ENCODE measurements around the gene PLXNB1.
"Not testable (repeated sequence)": the region's sequence is repeated elsewhere in the genome, so short reads cannot be mapped to it uniquely, and the experiment has no call there.

PLXNB1 gene

DNA sequence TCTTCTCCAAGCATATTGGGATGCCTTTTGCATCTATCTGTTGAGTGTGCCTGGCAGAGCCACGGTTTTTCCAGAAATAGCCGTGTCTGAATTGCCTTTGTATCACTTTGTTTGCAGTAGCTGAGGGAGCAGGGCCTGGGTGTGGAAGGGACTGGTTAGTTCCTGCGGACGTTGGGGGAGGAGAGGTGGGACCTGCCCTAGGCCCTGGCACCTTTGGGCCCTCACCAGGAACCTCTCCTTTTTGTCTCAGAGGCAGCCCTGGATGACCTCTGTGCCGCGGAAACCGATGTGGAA lies 35.3 kb upstream of the PLXNB1 start:
- DNase-seq, result no peak

DNA sequence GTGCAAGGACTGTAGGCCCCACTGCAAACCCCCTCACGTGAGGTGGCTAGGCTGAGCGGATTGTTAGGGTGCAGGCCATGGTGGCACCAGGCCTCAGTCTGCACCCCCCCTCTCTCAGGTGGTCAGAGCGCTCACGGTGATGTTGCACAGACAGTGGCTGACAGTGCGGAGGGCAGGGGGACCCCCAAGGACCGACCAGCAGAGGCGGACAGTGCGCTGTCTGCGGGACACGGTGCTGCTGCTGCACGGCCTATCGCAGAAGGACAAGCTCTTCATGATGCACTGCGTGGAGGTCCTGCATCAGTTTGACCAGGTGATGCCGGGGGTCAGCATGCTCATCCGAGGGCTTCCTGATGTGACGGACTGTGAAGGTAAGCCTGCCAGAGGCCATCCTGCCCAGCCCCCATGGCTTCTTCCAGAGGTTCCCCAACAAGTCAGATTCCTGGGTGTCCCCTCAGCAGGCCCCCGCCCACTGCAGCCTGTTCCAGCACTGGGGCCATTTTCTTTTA lies 34.9 kb upstream of the PLXNB1 start:
- DNase-seq, result no peak

DNA sequence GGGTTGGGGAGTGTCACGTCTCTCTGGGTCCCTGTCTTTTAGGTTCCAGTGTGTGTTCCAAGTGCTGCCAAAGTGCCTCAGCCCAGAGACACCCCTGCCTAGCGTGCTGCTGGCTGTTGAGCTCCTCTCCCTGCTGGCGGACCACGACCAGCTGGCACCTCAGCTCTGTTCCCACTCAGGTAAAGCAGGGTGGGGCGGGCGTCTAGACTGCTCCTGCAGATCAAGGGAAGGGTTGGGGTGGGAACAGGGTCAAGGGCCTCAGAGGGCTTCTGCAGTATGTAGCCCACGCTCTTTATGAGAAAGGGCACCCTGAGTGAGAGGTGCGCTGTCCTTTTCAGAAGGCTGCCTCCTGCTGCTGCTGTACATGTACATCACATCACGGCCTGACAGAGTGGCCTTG lies 33.8 kb upstream of the PLXNB1 start:
- no peak for DNase-seq

DNA sequence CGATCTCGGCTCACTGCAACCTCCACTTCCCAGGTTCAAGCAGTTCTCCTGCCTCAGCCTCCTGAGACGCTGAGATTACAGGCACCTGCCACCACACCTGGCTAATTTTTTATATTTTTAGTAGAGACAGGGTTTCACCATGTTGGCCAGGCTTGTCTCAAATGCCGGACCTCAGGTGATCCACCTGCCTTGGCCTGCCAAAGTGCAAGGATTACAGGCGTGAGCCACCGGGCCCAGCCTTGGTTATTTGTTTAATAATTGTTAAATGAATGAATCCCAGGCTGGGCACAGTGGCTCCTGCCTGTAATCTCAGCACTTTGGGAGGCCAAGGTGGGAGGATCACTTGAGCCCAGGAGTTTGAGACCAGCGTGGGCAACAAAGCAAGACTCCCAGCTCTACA lies 31.9 kb upstream of the PLXNB1 start:
- DNase-seq, result not testable (repeated sequence)

DNA sequence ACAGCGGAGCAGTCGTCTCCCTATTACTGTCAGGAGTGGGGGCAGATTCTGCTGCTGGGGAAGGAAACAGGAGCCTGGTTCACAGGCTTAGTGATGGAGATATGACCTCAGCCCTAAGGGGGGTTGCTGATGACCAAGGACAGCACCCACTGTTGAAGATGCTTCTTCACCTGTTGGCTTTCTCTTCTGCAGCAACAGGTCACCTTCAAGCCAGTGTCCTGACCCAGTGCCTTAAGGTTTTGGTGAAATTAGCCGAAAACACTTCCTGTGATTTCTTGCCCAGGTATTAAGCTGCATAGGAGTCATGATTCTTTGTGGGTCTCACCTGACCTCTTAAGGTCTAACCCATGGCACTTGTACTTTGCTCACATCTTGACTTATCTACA lies 30.6 kb upstream of the PLXNB1 start:
- DNase-seq, result no peak

DNA sequence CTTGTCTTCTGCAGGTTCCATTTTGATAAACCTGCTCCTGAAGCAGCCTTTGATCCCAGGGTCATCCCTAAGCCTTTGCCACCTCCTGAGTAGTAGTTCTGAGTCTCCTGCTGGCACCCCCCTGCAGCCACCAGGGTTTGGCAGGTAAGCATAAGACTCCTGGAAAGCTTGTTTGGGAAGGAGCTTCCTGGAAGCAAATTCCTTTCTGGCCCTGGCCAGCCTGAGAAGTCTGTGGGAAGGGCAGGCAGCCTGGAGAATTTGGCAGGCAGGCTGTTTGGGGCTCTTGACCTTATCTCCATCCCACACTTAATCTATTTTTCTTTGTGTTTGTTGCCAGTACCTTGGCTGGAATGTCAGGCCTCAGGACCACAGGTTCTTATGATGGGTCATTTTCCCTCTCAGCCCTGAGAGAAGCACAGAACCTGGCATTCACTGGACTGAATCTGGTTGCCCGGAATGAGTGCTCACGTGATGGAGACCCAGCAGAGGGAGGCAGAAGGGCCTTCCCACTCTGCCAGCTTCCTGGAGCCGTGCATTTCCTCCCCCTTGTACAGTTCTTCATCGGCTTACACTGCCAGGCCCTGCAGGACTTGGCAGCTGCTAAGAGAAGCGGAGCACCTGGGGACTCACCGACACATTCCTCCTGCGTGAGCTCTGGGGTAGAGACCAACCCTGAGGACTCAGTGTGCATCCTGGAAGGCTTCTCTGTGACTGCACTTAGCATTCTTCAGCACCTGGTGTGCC lies 30.1 kb upstream of the PLXNB1 start:
- no peak for DNase-seq

DNA sequence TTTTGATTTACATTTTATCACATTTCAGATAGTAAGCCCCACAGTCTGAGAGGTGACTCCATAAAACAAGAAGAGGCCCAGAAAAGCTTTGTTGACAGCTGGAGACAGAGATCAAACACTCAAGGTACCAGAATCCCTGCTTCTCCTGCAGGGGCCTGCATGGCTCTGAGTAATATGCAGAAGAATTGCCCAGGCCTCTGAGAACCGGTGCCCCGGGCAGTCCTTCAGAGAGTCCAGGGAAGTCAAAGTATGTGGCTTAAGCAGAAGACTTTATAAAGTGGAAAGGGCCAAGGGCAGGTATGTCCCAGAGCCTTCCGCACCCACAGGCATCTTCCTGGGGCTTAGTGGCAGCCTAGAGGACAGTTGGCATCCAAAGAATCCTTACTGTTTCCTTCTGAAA lies 29.4 kb upstream of the PLXNB1 start:
- no peak for DNase-seq

DNA sequence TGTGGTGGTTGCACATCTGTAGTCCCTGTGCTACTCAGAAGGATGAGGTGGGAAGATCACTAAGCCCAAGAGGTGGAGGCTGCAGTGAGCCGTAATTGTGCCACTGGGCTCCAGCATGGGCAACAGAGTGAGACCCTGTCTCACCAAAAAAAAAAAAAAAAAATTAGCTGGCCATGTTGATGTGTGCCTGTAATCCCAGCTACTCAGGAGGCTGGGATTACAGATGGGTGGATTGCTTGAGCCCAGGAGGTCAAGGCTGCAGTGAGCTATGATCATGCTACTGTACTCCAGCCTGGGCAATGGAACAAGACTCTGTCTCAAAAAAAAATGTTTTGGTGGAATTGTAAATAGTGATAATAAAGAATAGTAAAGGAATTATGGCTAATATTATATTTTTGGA lies 26.6 kb upstream of the PLXNB1 start:
- DNase-seq, result no peak

DNA sequence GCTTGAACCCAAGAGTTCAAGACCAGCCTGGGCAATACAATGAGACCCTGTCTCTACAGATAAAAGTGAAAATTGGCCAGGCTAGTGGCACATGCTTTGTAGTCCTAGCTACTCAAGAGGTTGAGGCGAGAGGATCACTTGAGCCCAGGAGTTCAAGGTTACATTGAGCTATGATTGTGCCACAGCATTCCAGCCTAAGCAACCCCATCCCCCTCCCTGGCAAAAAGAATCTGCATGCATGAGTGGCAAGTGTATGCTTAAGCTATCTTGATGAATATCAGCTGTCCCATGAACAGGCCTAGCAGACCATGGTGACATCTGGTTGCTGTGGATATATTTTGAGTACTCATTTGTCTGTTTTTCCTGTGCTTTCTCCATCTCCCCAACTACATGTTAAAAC lies 21.4 kb upstream of the PLXNB1 start:
- DNase-seq, result no peak

DNA sequence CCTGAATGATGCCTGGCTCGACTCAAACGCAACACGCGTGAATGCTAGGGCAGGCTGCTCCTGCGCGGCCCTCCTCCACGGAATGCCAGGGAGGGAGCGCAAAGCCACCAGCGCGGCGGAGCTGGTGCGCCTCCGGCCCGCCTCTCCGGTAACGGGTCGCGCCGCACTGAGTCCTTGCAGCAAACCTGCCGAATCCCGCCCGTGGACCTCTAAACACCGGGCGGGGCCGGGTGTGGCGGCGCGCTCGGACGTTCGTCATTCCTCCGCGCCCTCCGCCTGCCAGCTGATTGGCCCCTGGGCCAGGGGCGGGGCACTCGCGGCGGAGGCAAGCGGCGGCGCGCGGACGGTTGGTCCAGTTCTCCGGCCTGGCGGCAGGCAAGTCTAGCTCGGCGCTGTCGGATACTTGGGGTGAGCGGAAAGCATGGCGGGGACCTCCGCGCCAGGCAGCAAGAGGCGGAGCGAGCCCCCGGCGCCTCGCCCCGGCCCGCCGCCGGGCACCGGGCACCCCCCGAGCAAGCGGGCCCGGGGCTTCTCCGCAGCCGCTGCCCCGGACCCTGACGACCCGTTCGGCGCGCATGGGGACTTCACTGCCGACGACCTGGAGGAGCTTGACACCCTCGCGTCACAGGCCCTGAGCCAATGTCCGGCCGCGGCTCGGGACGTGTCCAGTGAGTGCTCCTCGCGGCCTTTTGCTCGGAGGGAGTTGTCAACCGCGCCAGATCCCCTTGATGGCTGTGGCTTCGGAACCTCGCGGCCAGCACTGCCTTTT lies 16.7 kb upstream of the PLXNB1 start, which contains the start of gene ATRIP:
Gene ATRIP, plus strand, starts transcription at position 313 of the 769 bp plus-strand sequence. Its CDS starts 109 bp downstream, at position 422.
- peak in 1 of 2 experiments; percentile 75 for DNase-seq

DNA sequence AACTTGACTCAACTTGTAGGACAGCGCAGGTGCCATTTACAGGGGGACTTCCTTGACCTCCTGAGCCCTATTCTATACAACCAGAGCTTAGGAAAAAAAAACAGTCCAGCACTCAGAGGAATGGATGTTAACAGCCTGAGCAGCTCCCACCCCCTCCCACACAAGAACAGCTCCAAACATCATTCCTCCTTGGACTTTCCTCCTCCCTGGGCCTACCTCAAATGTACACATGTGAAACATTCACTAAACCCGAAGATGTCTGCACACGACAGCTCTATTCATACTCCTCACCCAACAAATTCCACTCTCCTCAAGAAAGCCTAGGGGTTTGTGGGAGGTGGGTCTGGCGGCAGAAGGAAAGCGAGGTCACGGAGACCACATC lies 16.1 kb upstream of the PLXNB1 start:
- no peak for DNase-seq

DNA sequence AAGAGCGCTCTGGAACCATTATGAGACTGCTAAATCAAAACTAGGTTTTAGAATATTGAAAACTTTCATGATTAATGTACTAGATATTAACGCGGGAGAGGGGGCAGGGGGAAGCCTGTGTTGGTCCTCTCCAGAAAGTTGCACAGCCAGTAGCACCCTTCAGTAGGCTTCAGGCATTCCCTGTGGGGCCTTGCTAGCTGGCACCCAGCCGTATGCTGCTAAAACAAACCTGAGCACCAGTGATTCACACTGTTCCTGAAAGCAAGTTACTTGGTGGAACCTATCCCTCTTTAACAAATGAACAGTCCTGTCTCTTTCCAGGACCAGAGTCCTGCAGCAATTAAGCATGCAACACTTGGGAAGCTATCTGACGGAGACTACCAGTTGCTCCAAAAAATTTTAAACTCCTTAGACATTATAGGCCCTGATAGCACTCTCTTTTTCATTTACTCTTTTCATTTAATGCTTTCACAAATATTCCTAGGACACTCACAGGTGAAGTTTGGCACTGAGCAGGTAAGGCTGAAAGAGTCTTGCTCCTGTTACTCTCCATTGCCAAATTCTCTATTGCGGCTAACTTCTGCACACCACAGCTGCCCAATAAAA lies 15.5 kb upstream of the PLXNB1 start:
- DNase-seq, result no peak

DNA sequence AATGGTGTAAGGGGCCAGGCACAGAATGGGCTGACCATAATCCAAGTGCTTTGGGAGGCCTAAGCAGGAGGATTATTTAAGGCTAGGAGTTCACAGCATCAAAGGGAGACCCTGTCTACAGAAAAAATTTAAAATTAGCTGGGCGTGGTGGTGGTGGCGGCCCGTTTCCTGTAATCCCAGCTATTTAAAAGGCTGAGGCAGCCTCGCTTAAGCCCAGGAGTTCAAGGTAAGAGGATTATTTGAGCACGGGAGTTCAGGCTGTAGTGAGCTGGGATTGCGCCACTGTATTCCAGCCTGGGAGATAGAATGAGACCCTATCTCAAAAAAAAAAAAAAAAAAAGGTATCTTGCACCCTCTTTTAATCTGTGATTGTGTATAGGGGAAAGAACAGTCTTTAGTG lies 12.1 kb upstream of the PLXNB1 start:
- no peak for DNase-seq

DNA sequence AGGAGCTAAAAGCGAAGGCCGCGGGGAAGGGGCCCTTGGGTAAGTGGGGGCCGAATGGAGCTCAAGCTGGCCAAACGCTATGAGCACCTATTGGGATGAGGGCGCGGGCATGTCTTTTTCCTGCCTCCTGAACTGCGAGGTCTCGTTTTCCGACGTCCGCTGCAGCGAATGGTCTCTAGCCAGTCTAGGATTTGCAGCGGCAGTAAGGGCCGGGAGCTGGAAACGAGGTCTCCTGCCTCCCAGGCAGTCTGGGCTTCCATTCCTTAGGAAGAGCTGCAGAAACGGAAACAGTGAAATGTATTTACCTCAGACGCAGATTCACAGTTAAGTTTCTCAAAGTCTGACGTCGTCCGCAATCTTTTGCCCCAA lies 10.7 kb upstream of the PLXNB1 start:
- no peak for DNase-seq

DNA sequence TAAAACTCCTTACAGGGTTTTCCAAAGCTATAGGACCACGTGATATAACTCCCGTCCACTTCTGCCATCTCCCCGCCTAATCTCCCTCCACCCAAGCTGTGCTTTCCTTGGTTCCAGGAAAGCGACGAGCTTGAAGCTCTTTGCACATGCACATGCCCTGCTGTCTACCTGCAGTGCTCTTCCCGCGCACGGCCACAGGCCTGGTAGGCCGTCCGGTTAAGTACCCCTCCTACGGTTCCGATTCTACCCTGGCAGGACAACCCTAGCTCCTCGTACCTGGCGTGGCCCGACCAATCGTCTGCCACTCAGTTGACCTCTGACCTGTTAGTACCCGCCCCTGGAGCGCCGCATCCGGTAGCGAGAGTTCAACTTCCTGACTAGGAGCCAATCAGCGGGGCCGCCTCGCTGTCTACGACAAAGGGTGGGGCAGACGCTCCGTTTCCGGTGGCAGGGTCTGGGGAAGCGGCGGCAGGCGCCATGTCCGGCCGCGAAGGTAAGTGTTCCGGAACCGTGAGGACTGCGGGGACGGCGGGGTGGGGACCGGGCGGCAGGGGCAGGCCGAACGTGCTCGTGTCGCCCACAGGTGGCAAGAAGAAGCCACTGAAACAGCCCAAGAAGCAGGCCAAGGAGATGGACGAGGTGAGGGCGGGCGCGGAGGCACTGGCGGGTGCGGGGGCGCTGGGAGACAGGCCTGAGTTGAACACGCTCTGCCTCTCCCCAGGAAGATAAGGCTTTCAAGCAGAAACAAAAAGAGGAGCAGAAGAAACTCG lies 10.1 kb upstream of the PLXNB1 start, which contains the start of the genes CCDC51 and TMA7:
Gene CCDC51, minus strand, starts transcription at position 300 of the 770 bp plus-strand sequence. CDS start 4,991 bp downstream, outside the sequence.
Gene TMA7, plus strand, starts transcription at position 438 of the 770 bp plus-strand sequence. Its CDS starts 40 bp downstream, at position 478.
- peak; percentile 88 to 93 for DNase-seq

DNA sequence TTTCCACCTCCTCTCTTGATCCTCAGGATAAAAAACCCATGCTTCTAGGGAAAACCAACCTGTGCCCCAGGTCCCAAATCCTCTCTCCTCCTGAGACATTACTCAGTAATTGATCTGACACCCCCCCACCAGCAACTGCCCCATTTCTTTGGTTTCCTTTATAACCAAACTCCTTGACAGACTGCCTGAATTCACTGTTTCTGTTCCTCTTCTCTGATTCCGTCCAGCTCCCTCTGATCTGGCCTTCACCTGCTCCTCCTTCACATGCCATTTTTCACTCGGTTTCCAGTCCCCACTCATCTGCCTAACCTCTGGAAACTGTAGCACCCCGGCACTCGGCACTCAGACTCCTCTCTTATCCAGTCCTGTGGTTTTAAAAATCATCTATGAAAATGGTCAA lies 7.9 kb upstream of the PLXNB1 start:
- DNase-seq, result no peak

DNA sequence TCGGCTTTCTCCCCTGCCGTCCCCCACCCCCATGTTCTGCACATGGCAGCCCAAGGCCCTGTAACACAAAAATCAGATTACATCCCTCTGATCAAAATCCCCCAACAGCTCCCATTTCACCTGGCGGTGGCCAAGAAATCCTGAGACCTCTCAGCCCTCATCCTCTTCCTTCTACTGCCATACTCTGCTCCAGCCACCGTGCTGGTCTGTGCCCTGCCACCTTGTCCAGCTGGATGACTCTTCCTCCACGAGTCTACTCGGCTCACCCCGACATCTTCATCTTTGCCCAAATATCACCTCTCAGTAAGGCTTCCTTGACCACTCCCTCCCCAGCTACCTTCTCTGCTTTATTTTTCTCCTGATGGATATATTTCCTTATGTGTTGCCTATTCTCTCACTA lies 7.0 kb upstream of the PLXNB1 start:
- DNase-seq, result no peak

DNA sequence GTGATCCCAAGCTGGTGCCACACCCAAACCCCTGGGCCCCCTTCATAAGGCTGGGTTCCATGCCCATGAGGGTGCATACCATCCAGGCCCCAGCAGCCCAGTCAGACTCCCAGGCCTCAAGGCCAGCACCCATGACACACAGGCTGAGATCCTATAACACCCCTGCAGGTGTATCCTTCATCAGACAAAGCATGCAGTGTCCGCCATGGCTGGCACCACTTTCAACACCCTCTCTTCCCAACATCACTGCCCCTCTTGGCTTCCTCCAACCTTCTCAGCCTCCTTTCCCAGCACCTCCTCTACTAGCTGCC lies 6.5 kb upstream of the PLXNB1 start:
- no peak for DNase-seq

DNA sequence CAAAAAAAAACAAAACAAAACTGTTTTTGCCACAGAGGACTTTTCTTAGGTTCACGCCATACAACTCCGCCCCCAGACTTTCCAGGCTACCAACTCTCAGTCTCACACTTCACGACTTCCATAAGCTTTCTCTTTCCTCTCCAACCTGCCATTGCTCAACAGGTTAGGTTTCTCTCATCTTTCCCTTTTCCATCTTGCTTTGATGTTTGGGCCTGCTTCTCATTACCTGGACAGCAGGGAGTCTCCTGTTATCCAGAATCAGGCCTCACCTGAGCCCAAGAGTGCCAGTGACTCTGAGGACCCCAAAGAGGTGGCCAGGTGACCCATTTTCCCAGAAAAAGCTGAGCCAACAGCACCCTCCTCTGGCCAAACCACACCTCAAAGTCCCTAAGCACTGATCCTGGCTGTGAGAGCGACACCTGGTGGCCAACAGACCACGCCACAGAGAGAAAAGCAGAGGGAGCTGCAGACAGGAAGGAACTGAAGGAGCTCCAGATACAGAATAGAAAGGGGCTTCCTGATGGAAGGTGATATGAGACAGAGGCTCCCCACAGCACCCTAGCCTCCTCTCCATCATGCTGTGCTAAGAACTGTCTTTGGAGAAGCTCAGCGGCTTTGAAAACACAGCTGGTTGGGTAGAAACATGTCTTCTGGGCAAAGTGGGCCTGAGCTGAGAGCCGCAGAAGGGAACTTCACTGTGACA lies 6.0 kb upstream of the PLXNB1 start:
- peak in 1 of 2 experiments; percentile 58 for DNase-seq

DNA sequence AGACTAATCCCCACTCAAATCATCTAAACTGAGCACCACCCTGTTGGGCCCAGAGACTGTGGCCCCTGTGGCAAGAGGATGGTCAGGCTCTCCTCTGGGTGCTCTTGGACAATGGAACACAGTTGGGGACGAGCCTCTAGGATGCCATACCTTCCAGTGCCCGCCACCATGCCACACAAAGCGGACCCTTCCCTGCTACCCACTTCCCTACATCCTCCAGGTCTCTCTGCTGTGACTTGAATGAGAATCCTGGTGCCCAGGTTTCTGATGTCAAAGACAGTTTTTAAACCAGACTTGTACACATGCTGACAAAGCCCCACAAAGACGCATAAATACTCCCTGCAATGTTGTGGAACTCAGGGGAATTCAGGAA lies 5.3 kb upstream of the PLXNB1 start:
- no peak for DNase-seq

DNA sequence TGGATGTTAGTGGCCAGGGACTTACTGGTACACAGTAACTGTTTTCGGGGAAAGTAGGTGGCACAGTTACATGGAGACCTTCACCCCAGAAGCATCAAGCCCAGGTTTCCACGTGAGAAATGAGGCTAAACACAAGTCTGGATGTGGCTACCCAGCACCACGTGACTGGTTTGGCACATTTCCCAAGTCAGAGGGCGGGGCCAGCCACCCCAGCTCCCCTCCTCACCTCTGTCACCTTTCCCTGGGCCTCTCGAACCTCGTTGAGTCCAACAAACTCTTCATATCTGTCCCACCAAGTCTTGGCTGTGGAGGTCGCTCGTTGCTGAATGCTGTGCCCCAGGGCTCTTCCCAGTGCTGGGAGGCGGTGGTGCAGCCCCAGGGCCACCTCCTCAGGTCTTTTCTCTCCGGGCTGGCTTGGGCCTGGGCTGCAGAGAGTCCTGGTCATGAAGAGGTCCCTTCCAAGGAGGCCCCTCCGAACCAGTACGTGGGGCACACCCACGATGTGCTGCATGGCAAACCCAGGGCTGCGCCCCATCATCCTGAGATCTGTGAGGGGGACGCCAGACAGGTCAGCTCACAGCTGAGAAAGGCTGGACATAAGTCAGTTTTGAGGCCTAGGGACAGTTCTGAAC lies 4.8 kb upstream of the PLXNB1 start:
- no peak for DNase-seq

DNA sequence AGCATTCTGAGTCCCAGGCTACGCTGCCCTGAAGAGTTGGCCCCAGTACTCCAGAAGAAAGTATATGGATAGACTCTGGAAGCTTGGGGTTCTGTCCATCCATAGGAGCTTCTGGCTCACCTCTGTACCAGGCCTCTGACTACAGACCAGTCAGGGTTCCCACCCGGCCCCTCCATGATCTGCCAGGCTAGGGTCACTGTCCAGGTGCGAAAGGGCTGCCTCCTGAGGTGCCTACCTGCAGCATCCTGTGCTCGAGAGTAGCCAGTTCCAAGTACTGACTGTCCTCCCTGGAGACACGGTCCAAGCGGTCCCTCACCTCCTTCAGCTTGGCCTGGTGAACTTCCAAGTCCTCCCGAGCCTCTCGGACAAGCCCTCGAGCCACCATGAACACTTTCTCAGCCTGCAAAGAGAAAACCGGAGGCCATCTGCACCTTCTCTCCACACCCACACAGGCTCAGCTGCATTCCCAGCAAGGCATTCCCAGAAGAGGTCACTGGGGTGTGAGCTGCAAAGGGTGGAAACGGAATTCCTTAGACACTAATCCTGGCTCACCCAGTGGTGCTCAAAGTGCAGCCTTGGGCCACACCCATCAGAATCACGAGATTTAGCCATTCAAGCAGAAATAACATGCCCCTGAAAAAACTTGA lies 3.7 kb upstream of the PLXNB1 start:
- DNase-seq, result no peak

Measured in NCI-H446 (cell line).